Measurements from ENCODE around the gene EZH1. TPM values are rescaled to one million over a fixed set of nuclear protein-coding genes. Genes with fewer than 3 reads are reported as not detected.

Gene EZH1
- total RNA-seq, 1 donor from 2014 or later, result 13.0 TPM

DNA sequence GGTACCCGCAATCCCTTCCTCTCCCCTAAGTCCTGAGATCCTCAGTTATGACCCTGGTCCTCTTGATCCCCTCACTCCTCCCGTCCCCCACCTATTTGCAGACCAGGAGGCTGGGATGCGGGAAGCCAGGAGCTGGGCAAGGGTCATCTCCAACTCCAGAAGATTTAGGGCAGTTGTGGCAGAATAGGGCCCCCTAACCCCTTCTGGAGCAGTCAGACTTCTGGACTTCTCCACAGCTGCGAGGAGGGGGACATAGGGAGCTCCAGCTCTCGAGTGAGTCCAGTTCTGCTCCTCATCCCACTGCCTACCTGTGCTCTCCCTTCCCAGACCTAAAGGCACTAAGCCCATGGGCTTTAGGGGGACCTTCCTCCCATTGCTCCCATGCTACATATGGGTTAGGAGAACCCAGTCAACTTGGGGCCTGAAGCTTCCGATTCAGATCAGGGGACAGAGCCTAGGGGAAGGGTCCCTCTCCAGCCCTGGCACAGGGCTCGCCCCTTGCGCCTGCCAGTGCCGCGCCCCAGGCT is 36.9 kb upstream of the EZH1 start:
- H3K9ac ChIP-seq (ENCODE audit: low read depth in 1 of 3, low read length in 3 of 3), result no peak overlapping the region

DNA sequence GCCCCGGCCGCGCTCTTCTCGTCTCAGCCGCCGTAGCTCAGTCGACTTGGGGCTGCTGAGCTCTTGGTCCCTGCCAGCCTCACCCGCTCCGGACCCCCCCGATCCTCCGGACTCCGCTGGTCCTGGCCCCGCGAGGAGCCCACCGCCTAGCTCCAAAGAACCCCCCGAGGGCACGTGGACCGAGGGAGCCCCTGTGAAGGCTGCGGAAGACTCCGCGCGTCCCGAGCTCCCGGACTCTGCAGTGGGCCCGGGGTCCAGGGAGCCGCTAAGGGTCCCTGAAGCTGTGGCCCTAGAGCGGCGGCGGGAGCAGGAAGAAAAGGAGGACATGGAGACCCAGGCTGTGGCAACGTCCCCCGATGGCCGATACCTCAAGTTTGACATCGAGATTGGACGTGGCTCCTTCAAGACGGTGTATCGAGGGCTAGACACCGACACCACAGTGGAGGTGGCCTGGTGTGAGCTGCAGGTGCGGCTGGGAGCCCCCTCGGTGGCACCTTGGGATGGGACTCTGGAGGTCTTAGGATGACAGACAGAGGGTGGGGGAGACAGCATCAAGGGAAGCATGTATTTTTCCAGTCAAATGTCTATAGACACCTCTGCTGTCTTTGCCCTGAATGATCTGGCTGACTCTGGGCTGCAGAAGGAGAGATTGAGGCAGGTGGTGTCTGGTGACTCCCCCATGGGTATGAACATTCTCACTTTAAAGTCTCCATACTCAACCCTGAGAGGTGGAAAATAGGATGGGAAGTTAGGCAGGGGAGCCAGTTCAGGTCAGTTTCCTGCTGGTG is 36.2 kb upstream of the EZH1 start:
- H3K27me3 ChIP-seq (ENCODE audit: control insufficient read depth in 3 of 3, insufficient read depth in 3 of 3, low read length in 3 of 3), result peaks cover 54 to 63% (median 58%) of the 10 kb centered on the region in 3 donors
- H3K9ac ChIP-seq (ENCODE audit: low read depth in 1 of 3, low read length in 3 of 3), result no peak overlapping the region
- peaks cover 7 to 14% (median 13%) of the 10 kb centered on the region in 3 donors for H3K4me1 ChIP-seq (ENCODE audit: control insufficient read depth in 3 of 3, insufficient read depth in 3 of 3, low read length in 3 of 3)
- no peaks in the 10 kb centered on the region for H3K9me3 ChIP-seq (ENCODE audit: control insufficient read depth in 3 of 3, low read length in 3 of 3)
- peaks cover 23 to 25% (median 23%) of the 10 kb centered on the region in 3 donors for H3K36me3 ChIP-seq (ENCODE audit: control insufficient read depth in 3 of 3, insufficient read depth in 3 of 3, low read length in 3 of 3)
- H3K27ac ChIP-seq (ENCODE audit: low read depth, low read length), result no peak overlapping the region
- H3K4me3 ChIP-seq (ENCODE audit: low read length in 3 of 3), result peak overlapping the region in 1 of 3 donors; percentile 35

More for the DNA sequence above, 36.9 kb upstream of the EZH1 start:
- Histone ChIP-seq H3K27ac (ENCODE audit: low read depth, low read length) (no peak overlapping the region), H3K27me3 (ENCODE audit: control insufficient read depth in 3 of 3, insufficient read depth in 3 of 3, low read length in 3 of 3) (peaks cover 60 to 69% (median 65%) of the 10 kb centered on the region in 3 donors), H3K4me3 (ENCODE audit: low read length in 3 of 3) (no peak overlapping the region), H3K9me3 (ENCODE audit: control insufficient read depth in 3 of 3, low read length in 3 of 3) (no peaks in the 10 kb centered on the region), H3K36me3 (ENCODE audit: control insufficient read depth in 3 of 3, insufficient read depth in 3 of 3, low read length in 3 of 3) (peaks cover 20 to 23% (median 21%) of the 10 kb centered on the region in 3 donors), H3K4me1 (ENCODE audit: control insufficient read depth in 3 of 3, insufficient read depth in 3 of 3, low read length in 3 of 3) (peaks cover 7 to 14% (median 13%) of the 10 kb centered on the region in 3 donors)

DNA sequence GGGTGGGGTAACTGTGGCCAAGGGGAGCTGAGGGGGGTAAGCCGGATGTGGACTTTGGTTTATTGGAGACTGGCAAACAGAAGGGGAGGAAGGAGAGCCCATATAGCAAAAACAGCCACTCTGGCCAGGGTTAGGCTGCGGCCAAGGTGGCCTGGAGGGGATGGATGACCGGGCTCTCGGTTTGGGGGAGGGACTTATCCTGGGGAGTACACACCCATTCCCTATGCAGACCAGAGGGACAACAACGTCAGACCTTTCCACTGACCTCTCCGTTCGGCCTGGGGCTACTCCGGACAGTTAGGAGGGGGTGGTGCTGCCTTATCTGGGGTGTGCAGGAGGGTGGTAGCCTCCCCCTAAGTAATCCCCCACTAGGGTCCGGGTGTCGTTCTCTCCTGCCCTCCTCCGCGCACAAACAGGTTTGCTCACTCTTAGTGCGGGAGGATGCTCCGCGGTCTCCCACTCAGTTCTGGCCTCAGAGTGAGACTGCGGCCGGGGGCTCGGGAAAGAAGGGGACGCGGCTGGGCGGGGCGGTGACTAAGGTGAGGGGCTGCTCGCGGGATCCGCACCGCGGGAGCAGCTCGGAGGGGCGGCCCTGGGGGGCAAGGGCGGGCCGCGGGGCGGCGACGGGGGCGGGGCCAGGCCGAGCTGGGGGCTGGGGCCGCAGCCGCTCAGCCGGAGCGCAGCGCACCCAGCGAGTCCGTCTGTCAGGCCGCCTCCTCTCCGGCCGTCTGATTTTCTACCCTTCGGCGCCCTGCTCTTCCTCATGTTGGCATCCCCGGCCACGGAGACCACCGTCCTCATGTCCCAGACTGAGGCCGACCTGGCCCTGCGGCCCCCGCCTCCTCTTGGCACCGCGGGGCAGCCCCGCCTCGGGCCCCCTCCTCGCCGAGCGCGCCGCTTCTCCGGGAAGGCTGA is 35.4 kb upstream of the EZH1 start, which contains the start of gene WNK4:
TSS of gene WNK4 (plus strand) at position 675 of the 915 bp plus-strand sequence. CDS start at position 764, 89 bp downstream.
- H3K27me3 ChIP-seq (ENCODE audit: control insufficient read depth in 3 of 3, insufficient read depth in 3 of 3, low read length in 3 of 3), result peaks cover 45 to 54% (median 51%) of the 10 kb centered on the region in 3 donors
- H3K4me3 ChIP-seq (ENCODE audit: low read length in 3 of 3), result peak within 1 kb of the TSS in 2 of 3 donors; percentile 30 to 35
- no peaks in the 10 kb centered on the region for H3K9me3 ChIP-seq (ENCODE audit: control insufficient read depth in 3 of 3, low read length in 3 of 3)
- peaks cover 30 to 33% (median 30%) of the 10 kb centered on the region in 3 donors for H3K36me3 ChIP-seq (ENCODE audit: control insufficient read depth in 3 of 3, insufficient read depth in 3 of 3, low read length in 3 of 3)
- H3K4me1 ChIP-seq (ENCODE audit: control insufficient read depth in 3 of 3, insufficient read depth in 3 of 3, low read length in 3 of 3), result peaks cover 10 to 13% (median 13%) of the 10 kb centered on the region in 3 donors
- no peak within 1 kb of the TSS for H3K27ac ChIP-seq (ENCODE audit: low read depth, low read length)
- peak within 1 kb of the TSS in 1 of 3 donors; percentile 38 for H3K9ac ChIP-seq (ENCODE audit: low read depth in 1 of 3, low read length in 3 of 3)

DNA sequence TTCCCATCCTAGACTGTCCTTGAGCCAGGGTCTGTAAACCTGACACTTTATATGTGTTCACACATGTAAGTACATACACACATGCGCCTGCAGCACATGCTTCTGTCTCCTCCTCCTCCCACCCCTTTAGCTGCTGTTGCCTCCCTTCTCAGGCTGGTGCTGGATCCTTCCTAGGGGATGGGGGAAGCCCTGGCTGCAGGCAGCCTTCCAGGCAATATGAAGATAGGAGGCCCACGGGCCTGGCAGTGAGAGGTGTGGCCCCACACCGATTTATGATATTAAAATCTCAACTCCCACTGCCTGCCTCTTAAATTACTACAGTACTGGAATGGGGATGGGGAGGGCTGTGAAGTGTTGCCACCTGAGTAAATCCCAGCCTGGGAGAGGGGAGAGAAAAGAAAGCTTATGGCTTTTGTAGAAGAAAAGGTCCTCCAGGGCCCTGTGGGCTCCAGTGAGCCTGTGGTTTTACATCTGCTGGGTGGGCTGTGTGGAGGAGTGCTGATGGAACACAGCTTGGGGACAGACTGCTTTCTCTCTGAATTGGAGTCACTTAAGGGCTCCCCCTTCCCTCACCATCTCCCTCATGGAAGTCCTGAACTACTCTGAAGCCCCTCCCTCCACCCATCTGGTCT is 34.6 kb upstream of the EZH1 start:
- Histone ChIP-seq H3K36me3 (ENCODE audit: control insufficient read depth in 3 of 3, insufficient read depth in 3 of 3, low read length in 3 of 3) (peaks cover 30 to 35% (median 31%) of the 10 kb centered on the region in 3 donors), H3K27ac (ENCODE audit: low read depth, low read length) (no peak overlapping the region), H3K9me3 (ENCODE audit: control insufficient read depth in 3 of 3, low read length in 3 of 3) (no peaks in the 10 kb centered on the region), H3K27me3 (ENCODE audit: control insufficient read depth in 3 of 3, insufficient read depth in 3 of 3, low read length in 3 of 3) (peaks cover 37 to 47% (median 43%) of the 10 kb centered on the region in 3 donors), H3K4me3 (ENCODE audit: low read length in 3 of 3) (no peak overlapping the region), H3K4me1 (ENCODE audit: control insufficient read depth in 3 of 3, insufficient read depth in 3 of 3, low read length in 3 of 3) (peaks cover 7 to 13% (median 8%) of the 10 kb centered on the region in 3 donors), H3K9ac (ENCODE audit: low read depth in 1 of 3, low read length in 3 of 3) (no peak overlapping the region)

DNA sequence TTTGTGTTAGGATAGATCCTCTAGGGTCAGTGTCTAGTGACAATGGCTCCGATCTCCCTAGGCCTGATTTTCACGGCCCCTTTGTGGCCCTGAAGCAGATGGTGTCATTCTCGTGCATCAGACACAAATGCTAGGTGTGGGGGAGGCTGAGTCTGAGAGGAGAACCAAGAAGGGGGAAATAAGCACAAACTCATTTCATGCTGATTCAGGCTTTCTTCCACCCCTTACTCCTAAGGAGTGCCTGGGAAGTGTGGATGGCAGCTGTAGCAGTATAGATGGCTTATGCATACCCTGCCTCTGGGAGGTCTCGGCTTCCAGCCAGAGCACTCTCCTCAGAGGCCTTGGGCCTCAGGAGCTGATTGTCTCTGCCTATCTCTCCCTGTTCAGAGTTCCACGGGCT is 33.7 kb upstream of the EZH1 start:
- Histone ChIP-seq H3K4me3 (ENCODE audit: low read length in 3 of 3) (no peak overlapping the region), H3K36me3 (ENCODE audit: control insufficient read depth in 3 of 3, insufficient read depth in 3 of 3, low read length in 3 of 3) (peaks cover 30 to 38% (median 32%) of the 10 kb centered on the region in 3 donors), H3K27me3 (ENCODE audit: control insufficient read depth in 3 of 3, insufficient read depth in 3 of 3, low read length in 3 of 3) (peaks cover 29 to 38% (median 34%) of the 10 kb centered on the region in 3 donors), H3K9me3 (ENCODE audit: control insufficient read depth in 3 of 3, low read length in 3 of 3) (no peaks in the 10 kb centered on the region), H3K4me1 (ENCODE audit: control insufficient read depth in 3 of 3, insufficient read depth in 3 of 3, low read length in 3 of 3) (peaks cover 10 to 21% (median 10%) of the 10 kb centered on the region in 3 donors), H3K27ac (ENCODE audit: low read depth, low read length) (no peak overlapping the region), H3K9ac (ENCODE audit: low read depth in 1 of 3, low read length in 3 of 3) (no peak overlapping the region)

DNA sequence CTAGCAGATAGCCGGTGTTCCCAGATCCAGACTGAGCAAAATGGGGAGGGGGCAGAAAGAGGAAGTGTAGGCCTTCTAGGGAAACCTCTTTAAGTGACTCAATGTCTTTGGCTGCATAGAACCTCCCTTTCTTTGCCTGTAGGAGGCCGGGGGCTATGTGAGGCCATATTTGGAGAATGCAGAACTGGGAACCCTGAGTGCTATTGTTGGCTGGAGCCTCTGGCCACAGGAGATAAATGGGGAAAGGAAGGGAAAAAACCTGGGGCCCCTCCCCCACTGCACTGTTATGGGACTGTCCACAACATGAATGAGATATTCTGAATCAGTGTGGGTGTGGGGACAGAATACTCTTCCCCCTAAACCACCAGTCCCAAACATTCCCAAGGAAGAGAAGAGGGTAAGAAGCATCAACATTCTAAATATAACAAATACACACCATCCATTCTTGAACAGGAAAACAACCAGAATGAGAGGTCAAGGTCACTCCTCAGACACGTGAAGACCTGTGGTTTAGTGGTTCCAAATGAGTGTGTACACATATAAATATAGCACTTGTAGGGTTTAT is 30.8 kb upstream of the EZH1 start:
- Histone ChIP-seq H3K36me3 (ENCODE audit: control insufficient read depth in 3 of 3, insufficient read depth in 3 of 3, low read length in 3 of 3) (peaks cover 30 to 38% (median 34%) of the 10 kb centered on the region in 3 donors), H3K27ac (ENCODE audit: low read depth, low read length) (no peak overlapping the region)

DNA sequence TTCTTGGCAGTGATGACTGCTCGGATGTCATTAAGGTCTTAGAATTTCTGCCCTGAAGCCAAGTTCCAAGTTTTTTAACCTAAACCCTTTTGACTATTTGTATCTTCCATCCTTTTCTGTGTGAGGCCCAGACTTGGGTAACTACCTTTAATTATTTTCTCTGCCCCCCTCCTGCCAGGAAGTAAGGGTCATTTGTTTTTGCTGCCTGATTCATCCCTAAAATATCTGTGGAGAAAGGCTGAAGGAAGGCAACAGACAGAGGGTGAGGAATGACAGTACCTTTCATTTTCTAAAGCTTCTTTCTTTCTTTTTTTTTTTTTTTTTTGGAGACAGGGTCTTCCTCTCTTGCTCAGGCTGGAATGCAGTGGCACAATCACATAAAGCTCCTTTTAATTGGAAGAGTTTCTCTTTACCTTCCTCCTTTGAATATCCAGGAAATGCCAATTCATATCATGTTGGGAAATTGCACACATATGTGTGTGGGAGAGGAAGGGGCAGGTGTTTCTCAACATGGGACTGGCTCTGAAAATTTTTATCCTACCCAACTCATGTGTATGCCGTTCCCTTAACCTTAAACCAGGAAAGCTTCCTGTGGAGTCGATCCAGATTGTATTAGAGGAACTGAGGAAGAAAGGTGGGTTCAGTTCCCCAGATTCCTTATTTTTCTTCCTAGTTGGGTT is 29.4 kb upstream of the EZH1 start:
- Histone ChIP-seq H3K27ac (ENCODE audit: low read depth, low read length) (no peak overlapping the region), H3K9me3 (ENCODE audit: control insufficient read depth in 3 of 3, low read length in 3 of 3) (no peaks in the 10 kb centered on the region), H3K27me3 (ENCODE audit: control insufficient read depth in 3 of 3, insufficient read depth in 3 of 3, low read length in 3 of 3) (no peaks in the 10 kb centered on the region), H3K9ac (ENCODE audit: low read depth in 1 of 3, low read length in 3 of 3) (peak overlapping the region; percentile 92 to 97 (median 96)), H3K4me3 (ENCODE audit: low read length in 3 of 3) (peak overlapping the region; percentile 97 to 99 (median 97)), H3K4me1 (ENCODE audit: control insufficient read depth in 3 of 3, insufficient read depth in 3 of 3, low read length in 3 of 3) (peaks cover 8 to 19% (median 14%) of the 10 kb centered on the region in 3 donors), H3K36me3 (ENCODE audit: control insufficient read depth in 3 of 3, insufficient read depth in 3 of 3, low read length in 3 of 3) (peaks cover 28 to 33% (median 28%) of the 10 kb centered on the region in 3 donors)

More for the DNA sequence above, 30.8 kb upstream of the EZH1 start:
- Histone ChIP-seq H3K9ac (ENCODE audit: low read depth in 1 of 3, low read length in 3 of 3) (no peak overlapping the region), H3K27me3 (ENCODE audit: control insufficient read depth in 3 of 3, insufficient read depth in 3 of 3, low read length in 3 of 3) (peaks cover 2 to 12% (median 7%) of the 10 kb centered on the region in 3 donors), H3K4me1 (ENCODE audit: control insufficient read depth in 3 of 3, insufficient read depth in 3 of 3, low read length in 3 of 3) (peaks cover 10 to 21% (median 19%) of the 10 kb centered on the region in 3 donors), H3K9me3 (ENCODE audit: control insufficient read depth in 3 of 3, low read length in 3 of 3) (no peaks in the 10 kb centered on the region), H3K4me3 (ENCODE audit: low read length in 3 of 3) (no peak overlapping the region)

DNA sequence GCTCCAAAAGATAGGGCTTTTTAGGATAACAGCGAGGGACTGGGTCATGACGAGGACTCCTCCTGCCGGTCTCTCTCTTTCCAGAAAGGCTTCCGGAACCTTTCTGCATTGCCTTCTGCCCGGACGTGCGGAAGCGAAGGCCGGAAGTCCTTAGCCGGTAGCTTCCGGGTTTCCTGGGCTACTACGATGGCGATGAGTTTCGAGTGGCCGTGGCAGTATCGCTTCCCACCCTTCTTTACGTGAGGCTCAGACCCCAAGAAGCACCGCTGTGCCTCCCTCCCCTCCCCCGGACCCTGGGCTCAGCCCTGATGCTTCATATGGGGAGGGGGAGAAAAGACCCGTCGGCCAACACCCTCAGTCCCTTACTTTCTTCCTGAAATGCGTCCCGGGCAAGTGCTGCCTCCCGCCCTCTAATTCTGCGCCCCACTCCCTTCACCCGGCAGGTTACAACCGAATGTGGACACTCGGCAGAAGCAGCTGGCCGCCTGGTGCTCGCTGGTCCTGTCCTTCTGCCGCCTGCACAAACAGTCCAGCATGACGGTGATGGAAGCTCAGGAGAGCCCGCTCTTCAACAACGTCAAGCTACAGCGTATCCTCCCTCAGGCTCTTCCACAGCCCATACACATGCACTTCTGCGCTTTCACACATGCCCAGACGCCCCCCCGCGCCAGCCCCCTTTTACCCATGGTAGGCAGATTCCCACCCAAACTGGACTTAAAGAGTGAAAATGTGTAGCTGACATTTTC is 28.6 kb upstream of the EZH1 start, which contains the start of gene VPS25:
TSS of gene VPS25 (plus strand) at position 160 of the 746 bp plus-strand sequence. CDS start at position 187, 27 bp downstream.
- H3K9me3 ChIP-seq (ENCODE audit: control insufficient read depth in 3 of 3, low read length in 3 of 3), result no peaks in the 10 kb centered on the region
- peaks cover 8 to 19% (median 14%) of the 10 kb centered on the region in 3 donors for H3K4me1 ChIP-seq (ENCODE audit: control insufficient read depth in 3 of 3, insufficient read depth in 3 of 3, low read length in 3 of 3)
- H3K36me3 ChIP-seq (ENCODE audit: control insufficient read depth in 3 of 3, insufficient read depth in 3 of 3, low read length in 3 of 3), result peaks cover 21 to 25% (median 21%) of the 10 kb centered on the region in 3 donors
- H3K4me3 ChIP-seq (ENCODE audit: low read length in 3 of 3), result peak within 1 kb of the TSS; percentile 97 to 99 (median 97)
- H3K27me3 ChIP-seq (ENCODE audit: control insufficient read depth in 3 of 3, insufficient read depth in 3 of 3, low read length in 3 of 3), result no peaks in the 10 kb centered on the region
- peak within 1 kb of the TSS; percentile 75 for H3K27ac ChIP-seq (ENCODE audit: low read depth, low read length)
- H3K9ac ChIP-seq (ENCODE audit: low read depth in 1 of 3, low read length in 3 of 3), result peak within 1 kb of the TSS; percentile 92 to 97 (median 96)

All from skeletal muscle tissue (tissue), 4 donors.